ENCODE results near the gene DPM2.

DPM2 gene, protein sequence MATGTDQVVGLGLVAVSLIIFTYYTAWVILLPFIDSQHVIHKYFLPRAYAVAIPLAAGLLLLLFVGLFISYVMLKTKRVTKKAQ

GRCh38 chr9:127937388-127938297 lies at the start of gene DPM2:
Gene DPM2, minus strand, starts transcription at chr9:127937854. Its CDS starts 34 bp downstream, at chr9:127937820.
- H3K4me3 ChIP-seq (ENCODE audit: low read length), result peak within 1 kb of the TSS; percentile 86
- no peak for TF ChIP-seq CTCF (IDR thresholded peaks at IDR 0.05; ENCODE audit: insufficient read depth, low read depth, low read length, missing control alignments)
- DNase-seq (ENCODE audit: low read depth), result peak; percentile 84

DNA sequence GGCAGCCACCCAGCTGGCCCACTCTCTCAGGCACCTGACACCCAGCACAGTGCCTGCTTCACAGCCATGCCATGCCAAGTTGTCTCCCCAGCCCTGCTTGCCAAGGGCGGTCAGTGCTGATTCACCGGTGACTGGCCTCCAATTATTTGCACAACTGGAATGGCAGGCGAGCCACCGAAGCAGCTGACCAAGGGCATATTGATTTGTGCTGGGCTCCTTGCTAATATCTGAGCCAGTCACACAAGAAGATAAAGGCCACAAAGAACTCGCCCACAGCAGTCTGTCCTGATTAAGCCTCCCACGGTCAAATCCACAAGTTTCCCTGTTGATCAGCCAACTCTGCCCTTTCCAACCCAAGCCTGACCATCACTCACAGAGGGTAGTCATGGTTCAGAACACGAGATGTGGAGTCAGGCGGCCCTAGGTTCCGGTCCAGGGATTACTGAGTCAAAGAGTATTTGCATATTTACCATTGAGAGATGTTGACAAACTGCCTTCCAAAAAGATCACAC lies 49.5 kb upstream of the DPM2 start:
- TF ChIP-seq CTCF (IDR thresholded peaks at IDR 0.05; ENCODE audit: insufficient read depth, low read depth, low read length, missing control alignments), result no peak
- H3K4me3 ChIP-seq (ENCODE audit: low read length), result no peak overlapping the region
- DNase-seq (ENCODE audit: low read depth), result peak; percentile 66

DNA sequence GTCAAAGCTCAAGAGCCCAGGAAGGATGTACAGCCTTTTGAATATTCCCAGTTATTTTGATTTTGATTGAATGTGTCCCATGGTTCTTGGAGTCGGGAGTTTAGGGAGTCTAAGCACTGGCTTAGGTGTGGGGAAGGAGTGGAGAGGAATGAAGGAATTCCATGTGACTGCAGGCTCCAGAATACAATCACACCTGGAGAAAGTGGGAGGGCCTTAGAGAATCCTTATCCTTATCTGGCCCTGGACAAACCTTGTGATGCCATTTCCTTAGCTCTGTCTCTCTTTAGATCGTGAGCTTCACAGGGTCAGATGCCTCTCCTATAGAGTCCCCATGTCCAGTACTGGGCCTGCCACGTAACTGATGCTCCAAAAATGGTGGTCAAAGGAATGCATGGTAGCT lies 47.4 kb upstream of the DPM2 start:
- TF ChIP-seq CTCF (IDR thresholded peaks at IDR 0.05; ENCODE audit: insufficient read depth, low read depth, low read length, missing control alignments), result no peak
- DNase-seq (ENCODE audit: low read depth), result no peak
- no peak overlapping the region for H3K4me3 ChIP-seq (ENCODE audit: low read length)

- no peak for TF ChIP-seq CTCF (IDR thresholded peaks at IDR 0.05; ENCODE audit: insufficient read depth, low read depth, low read length, missing control alignments)
- H3K4me3 ChIP-seq (ENCODE audit: low read length), result no peak overlapping the region
- no peak for DNase-seq (ENCODE audit: low read depth)
Measured at GRCh38 chr9:127983847-127984289, 46.2 kb upstream of the DPM2 start.

DNA sequence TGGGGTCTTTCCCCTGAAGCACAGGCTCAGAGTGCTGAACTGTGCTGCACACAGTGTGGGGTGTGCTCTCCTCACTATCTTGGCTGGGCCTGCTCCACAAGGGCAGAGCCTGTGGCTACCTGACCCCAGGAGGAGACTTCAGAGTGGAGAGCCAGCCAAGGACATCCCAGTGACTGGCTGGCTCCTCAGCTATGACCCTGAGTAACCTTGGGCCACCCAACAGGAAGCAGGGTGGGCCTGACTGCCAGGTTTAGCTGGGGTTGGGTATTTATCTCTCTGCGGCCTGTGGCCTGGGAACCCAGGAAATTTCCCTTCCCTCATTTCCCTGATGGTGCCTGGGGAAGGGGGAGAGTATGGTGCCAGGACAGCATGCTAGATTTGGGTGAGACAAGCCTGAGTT lies 45.3 kb upstream of the DPM2 start:
- no peak overlapping the region for H3K4me3 ChIP-seq (ENCODE audit: low read length)

DNA sequence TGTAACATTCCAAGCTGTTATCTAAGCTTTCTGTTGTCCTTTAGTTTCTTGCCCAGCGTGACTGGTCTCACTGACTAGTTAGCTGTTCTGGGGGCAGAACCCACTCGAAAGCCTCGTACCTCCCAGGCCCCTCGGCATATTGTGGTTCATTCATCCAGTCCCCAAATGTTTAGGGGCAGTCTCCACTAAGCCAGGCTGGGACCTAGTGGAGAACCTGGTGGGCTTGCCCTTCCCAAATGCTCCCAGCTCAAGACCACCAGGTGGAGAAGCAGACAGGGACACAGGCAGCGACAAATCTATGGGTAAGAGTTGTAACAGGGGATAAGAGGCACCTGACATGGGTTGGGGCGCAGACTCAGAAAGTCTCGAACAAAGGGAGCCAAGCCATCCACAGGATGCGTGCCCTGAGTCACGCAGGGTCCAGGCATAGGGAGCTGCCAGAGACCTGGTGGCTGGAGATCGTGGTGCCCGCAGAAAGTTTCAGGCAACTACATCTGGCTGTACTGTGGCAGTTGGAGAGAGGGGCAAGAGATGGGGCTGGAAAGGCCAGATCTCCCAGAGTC lies 44.0 kb upstream of the DPM2 start:
- DNase-seq (ENCODE audit: low read depth), result no peak
- peak overlapping the region; percentile 53 for H3K4me3 ChIP-seq (ENCODE audit: low read length)
- no peak for TF ChIP-seq CTCF (IDR thresholded peaks at IDR 0.05; ENCODE audit: insufficient read depth, low read depth, low read length, missing control alignments)

More for the DNA sequence above, 45.3 kb upstream of the DPM2 start:
- no peak for TF ChIP-seq CTCF (IDR thresholded peaks at IDR 0.05; ENCODE audit: insufficient read depth, low read depth, low read length, missing control alignments)
- no peak for DNase-seq (ENCODE audit: low read depth)
